Left renal cortex interstitium (tissue), 4 donors: ENCODE measurements around the gene TSSK6. TPM values are rescaled to one million over a fixed set of nuclear protein-coding genes. Genes with fewer than 3 reads are reported as not detected.
"Not testable (repeated sequence)": the region's sequence is repeated elsewhere in the genome, so short reads cannot be mapped to it uniquely, and the experiment has no call there.

Experiments
- DNase-seq, 4 donors: peaks; one replicate each; pipeline ENCODE4 v3.0.0-alpha.2; 2013; ENCODE audit warnings: low read depth in 4 of 4, low spot score in 2 of 4, missing footprints in 1 of 4
- polyA plus RNA-seq, 4 donors: library from polyadenylated mRNA; unstranded; fragments of 120-200 nt; gene quantifications; one replicate each; pipeline ENCODE4 v1.2.1, GENCODE V29; 2013; ENCODE audit not compliant: insufficient read length in 4 of 4

The TSSK6 gene
- polyA plus RNA-seq, 4 donors: 0.71 to 2.4 (median 1.7) TPM

GRCh38 chr19:19488875-19489690 lies 26.3 kb downstream of the TSSK6 start:
- DNase-seq: peak in 3 of 4 donors; percentile 78 to 93 (median 80)

- no peak for DNase-seq
Measured at GRCh38 chr19:19487950-19488874, 27.1 kb downstream of the TSSK6 start.

- DNase-seq: no peak
Measured at GRCh38 chr19:19487077-19487949, 28.0 kb downstream of the TSSK6 start.

GRCh38 chr19:19486343-19487076 lies 28.8 kb downstream of the TSSK6 start:
- DNase-seq: no peak

GRCh38 chr19:19485998-19486290 lies 29.4 kb downstream of the TSSK6 start:
- no peak for DNase-seq

GRCh38 chr19:19485161-19485997 lies 30.0 kb downstream of the TSSK6 start:
- DNase-seq: no peak

GRCh38 chr19:19482809-19483596 lies 32.3 kb downstream of the TSSK6 start:
- DNase-seq: no peak

- no peak for DNase-seq
Measured at GRCh38 chr19:19480688-19481087, 34.7 kb downstream of the TSSK6 start.

GRCh38 chr19:19477705-19478383 lies 37.5 kb downstream of the TSSK6 start:
- DNase-seq: no peak

GRCh38 chr19:19475849-19476828 lies 39.2 kb downstream of the TSSK6 start:
- DNase-seq: no peak

GRCh38 chr19:19475015-19475765 lies 40.2 kb downstream of the TSSK6 start:
- no peak for DNase-seq

GRCh38 chr19:19472106-19472505 lies 43.2 kb downstream of the TSSK6 start:
- not testable (repeated sequence) for DNase-seq

GRCh38 chr19:19471682-19472081 lies 43.7 kb downstream of the TSSK6 start:
- DNase-seq: no peak

GRCh38 chr19:19470579-19470978 lies 44.8 kb downstream of the TSSK6 start:
- DNase-seq: no peak

GRCh38 chr19:19468424-19469050 lies 46.8 kb downstream of the TSSK6 start:
- no peak for DNase-seq
